ENCODE measurements around the gene ASXL3.

ASXL3 gene

GRCh38 chr18:33696332-33697162, 118.5 kb downstream of the ASXL3 start:
- in situ Hi-C loops (cut with HindIII; ENCODE audit: low sequenced_read_pairs) = no loop called here
- TF ChIP-seq CTCF (IDR thresholded peaks at IDR 0.05; ENCODE audit: low read depth, low read length) = no peak
- DNase-seq (ENCODE audit: low read depth, low spot score) = no peak
- H3K4me3 ChIP-seq (ENCODE audit: low read depth, low read length) = no peak overlapping the region

- in situ Hi-C loops (cut with HindIII; ENCODE audit: low sequenced_read_pairs) = no loop called here
- no peak overlapping the region for H3K4me3 ChIP-seq (ENCODE audit: low read depth, low read length)
- no peak for DNase-seq (ENCODE audit: low read depth, low spot score)
- TF ChIP-seq CTCF (IDR thresholded peaks at IDR 0.05; ENCODE audit: low read depth, low read length) = no peak
Observed at GRCh38 chr18:33697498-33697897, 119.5 kb downstream of the ASXL3 start.

- DNase-seq (ENCODE audit: low read depth, low spot score) = no peak
- no peak for TF ChIP-seq CTCF (IDR thresholded peaks at IDR 0.05; ENCODE audit: low read depth, low read length)
- H3K4me3 ChIP-seq (ENCODE audit: low read depth, low read length) = no peak overlapping the region
- in situ Hi-C loops (cut with HindIII; ENCODE audit: low sequenced_read_pairs) = no loop called here
Observed at GRCh38 chr18:33699372-33699771, 121.4 kb downstream of the ASXL3 start.

- in situ Hi-C loops (cut with HindIII; ENCODE audit: low sequenced_read_pairs) = no loop called here
- no peak for TF ChIP-seq CTCF (IDR thresholded peaks at IDR 0.05; ENCODE audit: low read depth, low read length)
- no peak overlapping the region for H3K4me3 ChIP-seq (ENCODE audit: low read depth, low read length)
- no peak for DNase-seq (ENCODE audit: low read depth, low spot score)
Observed at GRCh38 chr18:33700513-33700976, 122.5 kb downstream of the ASXL3 start.

GRCh38 chr18:33702625-33703024, 124.6 kb downstream of the ASXL3 start:
- in situ Hi-C loops (cut with HindIII; ENCODE audit: low sequenced_read_pairs) = no loop called here
- no peak overlapping the region for H3K4me3 ChIP-seq (ENCODE audit: low read depth, low read length)
- no peak for TF ChIP-seq CTCF (IDR thresholded peaks at IDR 0.05; ENCODE audit: low read depth, low read length)
- no peak for DNase-seq (ENCODE audit: low read depth, low spot score)

- no peak overlapping the region for H3K4me3 ChIP-seq (ENCODE audit: low read depth, low read length)
- DNase-seq (ENCODE audit: low read depth, low spot score) = no peak
- in situ Hi-C loops (cut with HindIII; ENCODE audit: low sequenced_read_pairs) = no loop called here
- no peak for TF ChIP-seq CTCF (IDR thresholded peaks at IDR 0.05; ENCODE audit: low read depth, low read length)
Observed at GRCh38 chr18:33706391-33706790, 128.4 kb downstream of the ASXL3 start.

Measured in astrocyte of the spinal cord (primary cell).